ENCODE data around the gene AMIGO1. TPM values are rescaled to one million over a fixed set of nuclear protein-coding genes. Genes with fewer than 3 reads are reported as not detected.

AMIGO1 gene
- total RNA-seq, 1 experiment from 2014 or later = 1.5 TPM

GRCh38 chr1:109521002-109521951, 11.8 kb upstream of the AMIGO1 start:
- DNase-seq = no peak
- peaks cover 44% of the 10 kb centered on the region for H3K27me3 Mint-ChIP-seq (ENCODE audit: unreplicated experiment)
- TF ChIP-seq CTCF (IDR thresholded peaks at IDR 0.05; ENCODE audit: unreplicated experiment) = no peak
- no TSS peak for BruUV-seq (replicated peaks)
- H3K9me3 Mint-ChIP-seq (ENCODE audit: low read depth, unreplicated experiment) = no peaks in the 10 kb centered on the region
- H3K36me3 Mint-ChIP-seq (ENCODE audit: insufficient read depth, unreplicated experiment) = no peaks in the 10 kb centered on the region
- CTCF ChIA-PET = no interaction called here
- H3K4me3 Mint-ChIP-seq (ENCODE audit: low read depth, unreplicated experiment) = no peak overlapping the region
- intact Hi-C loops (cut with micrococcal nuclease; ENCODE audit: unreplicated experiment) = no loop called here
- H3K27ac Mint-ChIP-seq (ENCODE audit: unreplicated experiment) = no peak overlapping the region
- H3K4me1 Mint-ChIP-seq (ENCODE audit: low read depth, unreplicated experiment) = peaks cover 8% of the 10 kb centered on the region

- no peak for TF ChIP-seq CTCF (IDR thresholded peaks at IDR 0.05; ENCODE audit: unreplicated experiment)
- no peak for DNase-seq
- no TSS peak for BruUV-seq (replicated peaks)
- Mint-ChIP-seq H3K9me3 (ENCODE audit: low read depth, unreplicated experiment) (no peaks in the 10 kb centered on the region), H3K27ac (ENCODE audit: unreplicated experiment) (no peak overlapping the region), H3K36me3 (ENCODE audit: insufficient read depth, unreplicated experiment) (no peaks in the 10 kb centered on the region), H3K27me3 (ENCODE audit: unreplicated experiment) (peaks cover 19% of the 10 kb centered on the region), H3K4me1 (ENCODE audit: low read depth, unreplicated experiment) (peaks cover 17% of the 10 kb centered on the region), H3K4me3 (ENCODE audit: low read depth, unreplicated experiment) (no peak overlapping the region)
- CTCF ChIA-PET = interaction anchor here (1.1 kb wide), 1 partner anchor 15 kb away, joined by 3 read pairs; no protein-coding TSS in a partner anchor
- intact Hi-C loops (cut with micrococcal nuclease; ENCODE audit: unreplicated experiment) = no loop called here
Measured at GRCh38 chr1:109517337-109517736, 7.8 kb upstream of the AMIGO1 start.

GRCh38 chr1:109516872-109517271, 7.3 kb upstream of the AMIGO1 start:
- peaks cover 17% of the 10 kb centered on the region for H3K4me1 Mint-ChIP-seq (ENCODE audit: low read depth, unreplicated experiment)
- intact Hi-C loops (cut with micrococcal nuclease; ENCODE audit: unreplicated experiment) = no loop called here
- no peaks in the 10 kb centered on the region for H3K36me3 Mint-ChIP-seq (ENCODE audit: insufficient read depth, unreplicated experiment)
- DNase-seq = no peak
- H3K9me3 Mint-ChIP-seq (ENCODE audit: low read depth, unreplicated experiment) = no peaks in the 10 kb centered on the region
- no peak for TF ChIP-seq CTCF (IDR thresholded peaks at IDR 0.05; ENCODE audit: unreplicated experiment)
- H3K27ac Mint-ChIP-seq (ENCODE audit: unreplicated experiment) = no peak overlapping the region
- peaks cover 17% of the 10 kb centered on the region for H3K27me3 Mint-ChIP-seq (ENCODE audit: unreplicated experiment)
- CTCF ChIA-PET = interaction anchor here (0.6 to 1.1 kb wide), 3 partner anchors 15 to 123 kb away, joined by 3 to 4 read pairs (median 3); no protein-coding TSS in a partner anchor
- H3K4me3 Mint-ChIP-seq (ENCODE audit: low read depth, unreplicated experiment) = no peak overlapping the region
- BruUV-seq (replicated peaks) = no TSS peak

GRCh38 chr1:109514846-109515245, 5.3 kb upstream of the AMIGO1 start:
- no peak overlapping the region for H3K4me3 Mint-ChIP-seq (ENCODE audit: low read depth, unreplicated experiment)
- CTCF ChIA-PET = no interaction called here
- BruUV-seq (replicated peaks) = no TSS peak
- H3K4me1 Mint-ChIP-seq (ENCODE audit: low read depth, unreplicated experiment) = peaks cover 25% of the 10 kb centered on the region
- H3K27me3 Mint-ChIP-seq (ENCODE audit: unreplicated experiment) = peaks cover 23% of the 10 kb centered on the region
- no peak for TF ChIP-seq CTCF (IDR thresholded peaks at IDR 0.05; ENCODE audit: unreplicated experiment)
- H3K9me3 Mint-ChIP-seq (ENCODE audit: low read depth, unreplicated experiment) = no peaks in the 10 kb centered on the region
- H3K36me3 Mint-ChIP-seq (ENCODE audit: insufficient read depth, unreplicated experiment) = no peaks in the 10 kb centered on the region
- H3K27ac Mint-ChIP-seq (ENCODE audit: unreplicated experiment) = no peak overlapping the region
- intact Hi-C loops (cut with micrococcal nuclease; ENCODE audit: unreplicated experiment) = no loop called here
- no peak for DNase-seq
